ENCODE data around the gene PTPRQ.

The PTPRQ gene, protein sequence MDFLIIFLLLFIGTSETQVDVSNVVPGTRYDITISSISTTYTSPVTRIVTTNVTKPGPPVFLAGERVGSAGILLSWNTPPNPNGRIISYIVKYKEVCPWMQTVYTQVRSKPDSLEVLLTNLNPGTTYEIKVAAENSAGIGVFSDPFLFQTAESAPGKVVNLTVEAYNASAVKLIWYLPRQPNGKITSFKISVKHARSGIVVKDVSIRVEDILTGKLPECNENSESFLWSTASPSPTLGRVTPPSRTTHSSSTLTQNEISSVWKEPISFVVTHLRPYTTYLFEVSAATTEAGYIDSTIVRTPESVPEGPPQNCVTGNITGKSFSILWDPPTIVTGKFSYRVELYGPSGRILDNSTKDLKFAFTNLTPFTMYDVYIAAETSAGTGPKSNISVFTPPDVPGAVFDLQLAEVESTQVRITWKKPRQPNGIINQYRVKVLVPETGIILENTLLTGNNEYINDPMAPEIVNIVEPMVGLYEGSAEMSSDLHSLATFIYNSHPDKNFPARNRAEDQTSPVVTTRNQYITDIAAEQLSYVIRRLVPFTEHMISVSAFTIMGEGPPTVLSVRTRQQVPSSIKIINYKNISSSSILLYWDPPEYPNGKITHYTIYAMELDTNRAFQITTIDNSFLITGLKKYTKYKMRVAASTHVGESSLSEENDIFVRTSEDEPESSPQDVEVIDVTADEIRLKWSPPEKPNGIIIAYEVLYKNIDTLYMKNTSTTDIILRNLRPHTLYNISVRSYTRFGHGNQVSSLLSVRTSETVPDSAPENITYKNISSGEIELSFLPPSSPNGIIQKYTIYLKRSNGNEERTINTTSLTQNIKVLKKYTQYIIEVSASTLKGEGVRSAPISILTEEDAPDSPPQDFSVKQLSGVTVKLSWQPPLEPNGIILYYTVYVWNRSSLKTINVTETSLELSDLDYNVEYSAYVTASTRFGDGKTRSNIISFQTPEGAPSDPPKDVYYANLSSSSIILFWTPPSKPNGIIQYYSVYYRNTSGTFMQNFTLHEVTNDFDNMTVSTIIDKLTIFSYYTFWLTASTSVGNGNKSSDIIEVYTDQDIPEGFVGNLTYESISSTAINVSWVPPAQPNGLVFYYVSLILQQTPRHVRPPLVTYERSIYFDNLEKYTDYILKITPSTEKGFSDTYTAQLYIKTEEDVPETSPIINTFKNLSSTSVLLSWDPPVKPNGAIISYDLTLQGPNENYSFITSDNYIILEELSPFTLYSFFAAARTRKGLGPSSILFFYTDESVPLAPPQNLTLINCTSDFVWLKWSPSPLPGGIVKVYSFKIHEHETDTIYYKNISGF (N-terminal part only)

GRCh38 chr12:80443974-80444666 is at the start of gene PTPRQ:
TSS of gene PTPRQ (plus strand) at chr12:80444235. CDS start at chr12:80444346, 111 bp downstream.
- no peaks in the 10 kb centered on the region for H3K27me3 Mint-ChIP-seq (ENCODE audit: low read depth)
- no peak for TF ChIP-seq CTCF (IDR thresholded peaks at IDR 0.05; ENCODE audit: unreplicated experiment in 3 of 3)
- no peak within 1 kb of the TSS for H3K4me3 Mint-ChIP-seq
- H3K27ac Mint-ChIP-seq, result no peak within 1 kb of the TSS
- H3K36me3 Mint-ChIP-seq (ENCODE audit: low read depth), result peaks cover 9% of the 10 kb centered on the region
- peaks cover 4% of the 10 kb centered on the region for H3K4me1 Mint-ChIP-seq
- H3K9me3 Mint-ChIP-seq, result peaks cover 9% of the 10 kb centered on the region

DNA sequence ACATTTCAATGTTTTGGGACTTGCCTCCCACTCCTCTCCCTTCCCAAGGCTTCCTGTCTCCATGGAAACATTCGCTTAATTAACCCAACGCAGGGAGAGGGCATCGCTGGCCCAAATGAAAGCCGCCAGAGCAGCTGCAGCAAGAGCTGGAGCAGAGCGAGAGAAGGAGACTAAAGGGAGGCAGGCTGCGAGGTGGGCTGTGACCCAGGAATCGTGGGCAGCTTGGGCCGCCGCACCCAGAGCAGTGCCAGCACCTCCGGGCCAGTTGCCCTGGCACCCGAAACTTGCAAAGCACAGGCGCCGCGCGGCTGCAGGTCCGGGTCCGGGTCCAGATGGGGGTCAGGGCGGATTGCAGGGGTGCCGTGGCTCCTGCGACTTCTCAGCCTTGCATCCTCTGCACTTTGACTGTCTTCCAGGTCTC is 43.5 kb upstream of the PTPRQ start:
- H3K27ac Mint-ChIP-seq, result peak overlapping the region; percentile 53 to 94 (median 83)
- H3K4me3 Mint-ChIP-seq, result peak overlapping the region; percentile 73 to 83 (median 80)
- H3K4me1 Mint-ChIP-seq, result no peaks in the 10 kb centered on the region
- no peaks in the 10 kb centered on the region for H3K36me3 Mint-ChIP-seq (ENCODE audit: low read depth)
- no peak for TF ChIP-seq CTCF (IDR thresholded peaks at IDR 0.05; ENCODE audit: unreplicated experiment in 3 of 3)
- no peaks in the 10 kb centered on the region for H3K9me3 Mint-ChIP-seq
- no peaks in the 10 kb centered on the region for H3K27me3 Mint-ChIP-seq (ENCODE audit: low read depth)

GRCh38 chr12:80401191-80401590 is 42.8 kb upstream of the PTPRQ start:
- H3K36me3 Mint-ChIP-seq (ENCODE audit: low read depth), result no peaks in the 10 kb centered on the region
- no peaks in the 10 kb centered on the region for H3K27me3 Mint-ChIP-seq (ENCODE audit: low read depth)
- TF ChIP-seq CTCF (IDR thresholded peaks at IDR 0.05; ENCODE audit: unreplicated experiment in 3 of 3), result no peak
- H3K27ac Mint-ChIP-seq, result peak overlapping the region; percentile 42 to 94 (median 53)
- peak overlapping the region; percentile 72 to 83 (median 80) for H3K4me3 Mint-ChIP-seq
- no peaks in the 10 kb centered on the region for H3K9me3 Mint-ChIP-seq
- H3K4me1 Mint-ChIP-seq, result no peaks in the 10 kb centered on the region

DNA sequence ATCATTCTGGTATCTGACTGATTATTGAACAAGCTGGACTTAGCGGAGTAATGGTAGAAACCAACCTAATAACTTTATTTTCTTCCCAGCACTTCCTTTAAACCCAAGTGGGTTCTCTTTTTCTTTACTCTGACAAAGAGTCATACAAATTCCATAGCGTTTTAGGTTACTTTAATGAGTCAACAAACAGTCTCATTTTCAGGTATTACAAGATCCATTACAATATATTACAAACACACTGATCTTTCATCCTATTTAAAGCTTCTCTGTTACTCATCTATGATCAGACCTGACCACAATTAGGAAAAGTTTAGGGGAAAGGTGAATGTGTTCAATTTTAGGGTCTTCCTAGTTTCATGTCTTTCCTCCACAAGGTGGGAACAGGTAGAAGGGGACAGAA is 39.4 kb upstream of the PTPRQ start:
- Mint-ChIP-seq H3K27ac (no peak overlapping the region), H3K27me3 (ENCODE audit: low read depth) (no peaks in the 10 kb centered on the region), H3K36me3 (ENCODE audit: low read depth) (no peaks in the 10 kb centered on the region), H3K4me1 (no peaks in the 10 kb centered on the region), H3K9me3 (no peaks in the 10 kb centered on the region), H3K4me3 (peak overlapping the region in 1 of 3 experiments; percentile 4)
- no peak for TF ChIP-seq CTCF (IDR thresholded peaks at IDR 0.05; ENCODE audit: unreplicated experiment in 3 of 3)

DNA sequence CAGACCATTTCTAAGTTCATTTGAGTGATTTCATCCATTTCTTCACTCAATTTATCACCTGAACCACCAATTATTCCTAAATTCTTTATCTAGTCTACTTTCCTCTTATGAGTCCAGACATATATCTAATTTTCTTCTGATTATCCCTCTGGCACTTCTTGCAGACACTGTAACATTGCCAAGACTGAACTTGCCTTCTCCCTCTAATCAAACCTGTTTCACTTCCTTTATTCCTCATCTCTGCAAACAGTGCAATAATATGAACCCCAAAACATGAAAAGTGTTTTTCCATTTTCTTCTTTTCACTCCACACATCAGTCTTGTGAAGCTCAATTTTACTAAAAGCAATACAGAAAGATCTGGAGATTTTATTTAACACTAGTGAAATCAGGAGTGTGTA is 37.8 kb upstream of the PTPRQ start:
- Mint-ChIP-seq H3K27ac (no peak overlapping the region), H3K4me3 (no peak overlapping the region), H3K9me3 (no peaks in the 10 kb centered on the region), H3K36me3 (ENCODE audit: low read depth) (no peaks in the 10 kb centered on the region), H3K4me1 (no peaks in the 10 kb centered on the region), H3K27me3 (ENCODE audit: low read depth) (no peaks in the 10 kb centered on the region)
- no peak for TF ChIP-seq CTCF (IDR thresholded peaks at IDR 0.05; ENCODE audit: unreplicated experiment in 3 of 3)
